MM.1S (cell line): ENCODE data around the gene SUPT20HL1.

ENCODE experiments used
- CTCF ChIP-seq: fragments of 300-600 bp; sonication (generic); IDR thresholded peaks from 2 replicates; pipeline ENCODE4 v1.5.1; 2016; ENCODE audit warnings: antibody characterized with exemption, low read length, mixed read lengths
- EZH2phosphoT487 ChIP-seq: fragments of 300-600 bp; sonication (generic); IDR thresholded peaks from 2 replicates; pipeline ENCODE4 v1.6.1; 2018; ENCODE audit warnings: antibody characterized with exemption, low read length

GRCh38 chrX:24340501-24340900 lies 19.9 kb upstream of the SUPT20HL1 start:
- TF ChIP-seq CTCF (no peak), EZH2phosphoT487 (no peak)
